H9 (cell line): Measurements from ENCODE around the gene KLF14. TPM values are rescaled to one million over a fixed set of nuclear protein-coding genes. Genes with fewer than 3 reads are reported as not detected.

Source experiments
- DNase-seq: peaks from one replicate; pipeline ENCODE4 v3.0.0-alpha.2; 2017
- H2AFZ ChIP-seq: one replicate; pipeline ENCODE4 v1.6.1; 2013; ENCODE audit warnings: mild to moderate bottlenecking, low read length, control low read depth, moderate library complexity
- H2AK5ac ChIP-seq: 2 replicates; pipeline ENCODE4 v1.6.1; 2013; ENCODE audit warnings: low read length, control low read depth, mixed read lengths; ENCODE audit not compliant: insufficient read length
- H2BK120ac ChIP-seq: one replicate; pipeline ENCODE4 v1.6.1; 2013; ENCODE audit warnings: low read depth, mild to moderate bottlenecking, low read length, control low read depth, inconsistent platforms; ENCODE audit not compliant: poor library complexity, severe bottlenecking
- H2BK12ac ChIP-seq: 2 replicates; pipeline ENCODE4 v1.6.1; 2013; ENCODE audit warnings: low read length, control low read depth, mixed read lengths, low read depth; ENCODE audit not compliant: insufficient read length
- H2BK15ac ChIP-seq: 2 replicates; pipeline ENCODE4 v1.6.1; 2013; ENCODE audit warnings: low read depth, low read length, control low read depth
- H2BK20ac ChIP-seq: one replicate; pipeline ENCODE4 v1.6.1; 2013; ENCODE audit warnings: low read depth, mild to moderate bottlenecking, low read length, control low read depth, inconsistent platforms; ENCODE audit not compliant: poor library complexity, severe bottlenecking
- H2BK5ac ChIP-seq: 2 replicates; pipeline ENCODE4 v1.6.1; 2013; ENCODE audit warnings: low read length, control low read depth, mixed read lengths; ENCODE audit not compliant: insufficient read length
- H3K14ac ChIP-seq: 2 replicates; pipeline ENCODE4 v1.6.1; 2013; ENCODE audit warnings: low read length, control low read depth; ENCODE audit not compliant: insufficient read depth
- H3K18ac ChIP-seq: 2 replicates; pipeline ENCODE4 v1.6.1; 2013; ENCODE audit warnings: low read depth, mild to moderate bottlenecking, mixed read lengths, low read length, control low read depth; ENCODE audit not compliant: insufficient read length
- H3K23ac ChIP-seq: 2 replicates; pipeline ENCODE4 v1.6.1; 2013; ENCODE audit warnings: low read length, control low read depth, mixed read lengths, low read depth; ENCODE audit not compliant: insufficient read length
- H3K23me2 ChIP-seq: 2 replicates; pipeline ENCODE4 v1.6.1; 2013; ENCODE audit warnings: low read depth, mild to moderate bottlenecking, mixed read lengths, low read length, control low read depth; ENCODE audit not compliant: insufficient read length, poor library complexity, severe bottlenecking
- H3K27ac ChIP-seq: 2 replicates; pipeline ENCODE4 v1.5.1; 2013; ENCODE audit warnings: low read length, control low read depth, mixed read lengths, low read depth; ENCODE audit not compliant: insufficient read length
- H3K27me3 ChIP-seq: 2 replicates; pipeline ENCODE4 v1.6.1; 2013; ENCODE audit warnings: low read length, control low read depth, inconsistent platforms; ENCODE audit not compliant: insufficient read depth
- H3K4ac ChIP-seq: 2 replicates; pipeline ENCODE4 v1.6.1; 2013; ENCODE audit warnings: low read depth, mild to moderate bottlenecking, control low read depth, inconsistent platforms, low read length, moderate library complexity
- H3K4me1 ChIP-seq: 2 replicates; pipeline ENCODE4 v1.6.1; 2013; ENCODE audit warnings: low read length, control low read depth, inconsistent platforms; ENCODE audit not compliant: insufficient read depth
- H3K4me2 ChIP-seq: 2 replicates; pipeline ENCODE4 v1.6.1; 2013; ENCODE audit warnings: low read length, control low read depth, mixed read lengths; ENCODE audit not compliant: insufficient read length, insufficient read depth
- H3K56ac ChIP-seq: 2 replicates; pipeline ENCODE4 v1.6.1; 2013; ENCODE audit warnings: low read depth, mild to moderate bottlenecking, mixed read lengths, low read length, control low read depth; ENCODE audit not compliant: insufficient read length
- H3K79me1 ChIP-seq: 2 replicates; pipeline ENCODE4 v1.6.1; 2013; ENCODE audit warnings: low read depth, mild to moderate bottlenecking, moderate library complexity, low read length, control low read depth, inconsistent platforms; ENCODE audit not compliant: insufficient read depth, poor library complexity, severe bottlenecking
- H3K79me2 ChIP-seq: 2 replicates; pipeline ENCODE4 v1.6.1; 2013; ENCODE audit warnings: low read length, control low read depth, inconsistent platforms; ENCODE audit not compliant: insufficient read depth
- H3K9ac ChIP-seq: 2 replicates; pipeline ENCODE4 v1.6.1; 2013; ENCODE audit warnings: low read length, control low read depth, mixed read lengths; ENCODE audit not compliant: insufficient read length; ENCODE audit errors: extremely low read depth
- H3K9me3 ChIP-seq: one replicate; pipeline ENCODE4 v1.6.1; 2013; ENCODE audit warnings: low read depth, low read length, inconsistent platforms; ENCODE audit not compliant: control insufficient read depth
- H3T11ph ChIP-seq: one replicate; pipeline ENCODE4 v1.6.1; 2013; ENCODE audit warnings: mild to moderate bottlenecking, low read length, control low read depth, inconsistent platforms
- H4K20me1 ChIP-seq: one replicate; pipeline ENCODE4 v1.6.1; 2013; ENCODE audit not compliant: control insufficient read depth, insufficient read length, insufficient read depth
- H4K5ac ChIP-seq: 2 replicates; pipeline ENCODE4 v1.6.1; 2013; ENCODE audit warnings: low read depth, mild to moderate bottlenecking, mixed read lengths, low read length, control low read depth; ENCODE audit not compliant: insufficient read length
- H4K8ac ChIP-seq: replicated peaks from 2 replicates; pipeline ENCODE4 v1.6.1; 2013; ENCODE audit warnings: low read length, control low read depth, mixed read lengths, low read depth; ENCODE audit not compliant: insufficient read length
- H4K91ac ChIP-seq: 2 replicates; pipeline ENCODE4 v1.6.1; 2013; ENCODE audit warnings: low read depth, mild to moderate bottlenecking, moderate library complexity, mixed read lengths, low read length, control low read depth; ENCODE audit not compliant: insufficient read length
- H3K27ac Mint-ChIP-seq, 3 experiments: 2 replicates in 2 of 3; 3 replicates in 1 of 3; pipeline ENCODE4 v1.8.0; 2020 to 2021; ENCODE audit warnings: mixed read lengths in 3 of 3, mild to moderate bottlenecking in 1 of 3, moderate library complexity in 1 of 3
- H3K27me3 Mint-ChIP-seq: 2 replicates; pipeline ENCODE4 v1.8.0; 2021; ENCODE audit warnings: low read depth, mild to moderate bottlenecking, moderate library complexity, mixed read lengths
- H3K36me3 Mint-ChIP-seq, 3 experiments: 2 replicates in 2 of 3; 3 replicates in 1 of 3; pipeline ENCODE4 v1.8.0; 2020 to 2021; ENCODE audit warnings: low read depth in 3 of 3, mixed read lengths in 3 of 3; ENCODE audit not compliant: insufficient read depth in 1 of 3
- H3K4me1 Mint-ChIP-seq, 2 experiments: 2 replicates each; pipeline ENCODE4 v1.8.0; 2020; ENCODE audit warnings: mixed read lengths in 2 of 2
- H3K4me3 Mint-ChIP-seq, 2 experiments: 2 replicates in 1 of 2; 3 replicates in 1 of 2; pipeline ENCODE4 v1.8.0; 2020 to 2021; ENCODE audit warnings: mild to moderate bottlenecking in 2 of 2, mixed read lengths in 2 of 2, moderate library complexity in 1 of 2
- H3K9me3 Mint-ChIP-seq, 2 experiments: 2 replicates in 1 of 2; 3 replicates in 1 of 2; pipeline ENCODE4 v1.8.0; 2020; ENCODE audit warnings: mild to moderate bottlenecking in 2 of 2, mixed read lengths in 2 of 2, moderate library complexity in 1 of 2
- WGBS: extraction: QIAGEN DNeasy Blood & Tissue Kit; methylation state at CpG from one replicate; pipeline ENCODE4 v1.1.7; 2013; ENCODE audit warnings: missing lambda C conversion rate, low lambda C conversion rate, mixed read lengths; ENCODE audit not compliant: insufficient read length; ENCODE audit errors: extremely low coverage; 5-methylcytosine and 5-hydroxymethylcytosine counted together
- total RNA-seq: library from RNA; stranded (reverse); gene quantifications from 2 replicates; pipeline ENCODE4 v1.2.1, GENCODE V29; 2021
- TF ChIP-seq, protein P1 (sequence below): fragments of 200-600 bp; sonication (generic); conservative IDR thresholded peaks from 3 replicates; pipeline ENCODE4 v1.8.0; 2021; ENCODE audit warnings: antibody characterized with exemption, mild to moderate bottlenecking

The KLF14 gene
- total RNA-seq, 1 experiment from 2014 or later, result not detected

DNA sequence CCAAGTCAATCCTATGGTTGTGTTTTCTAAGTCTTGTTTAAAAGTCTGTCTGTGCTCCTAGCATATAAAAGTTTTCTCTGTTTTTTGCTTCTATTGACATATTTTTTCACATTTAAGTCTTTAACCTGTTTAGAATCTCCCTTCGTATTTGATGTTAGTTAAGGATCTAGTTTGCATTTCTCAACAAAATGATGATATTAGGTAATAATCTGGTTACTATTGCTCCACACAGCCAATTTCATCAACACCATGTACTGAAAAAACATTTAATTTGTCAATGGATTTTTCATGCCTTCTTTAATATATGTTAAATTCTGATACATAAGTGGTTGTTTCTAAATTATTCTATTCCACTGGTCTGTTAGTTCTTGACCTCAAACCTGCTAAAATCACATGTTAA, 30.2 kb downstream of the KLF14 start:
- Mint-ChIP-seq H3K4me1 (no peaks in the 10 kb centered on the region), H3K27ac (no peak overlapping the region), H3K27me3 (no peaks in the 10 kb centered on the region), H3K9me3 (peaks cover 7 to 9% of the 10 kb centered on the region in 2 experiments), H3K4me3 (no peak overlapping the region), H3K36me3 (no peaks in the 10 kb centered on the region)
- WGBS, result no CpG with 5 or more reads among the region's 1 CpG
- Histone ChIP-seq H3K4ac (no peak overlapping the region), H3K23ac (no peak overlapping the region), H2AK5ac (no peak overlapping the region), H3K79me1 (no peaks in the 10 kb centered on the region), H2BK5ac (no peak overlapping the region), H4K8ac (no peak overlapping the region), H4K5ac (no peak overlapping the region), H3K4me2 (no peak overlapping the region), H3K18ac (no peak overlapping the region), H3K79me2 (no peaks in the 10 kb centered on the region), H2AFZ (no peak overlapping the region), H2BK120ac (no peak overlapping the region), H3K9me3 (no peaks in the 10 kb centered on the region), H3K27me3 (no peaks in the 10 kb centered on the region), H4K20me1 (no peaks in the 10 kb centered on the region), H2BK12ac (no peak overlapping the region), H3K56ac (no peak overlapping the region), H3K4me1 (no peaks in the 10 kb centered on the region), H3K14ac (no peak overlapping the region), H3T11ph (no peak overlapping the region), H3K23me2 (no peaks in the 10 kb centered on the region), H3K27ac (no peak overlapping the region), H2BK20ac (no peak overlapping the region), H2BK15ac (no peak overlapping the region), H4K91ac (no peak overlapping the region), H3K9ac (no peak overlapping the region)
- TF ChIP-seq, protein P1, sequence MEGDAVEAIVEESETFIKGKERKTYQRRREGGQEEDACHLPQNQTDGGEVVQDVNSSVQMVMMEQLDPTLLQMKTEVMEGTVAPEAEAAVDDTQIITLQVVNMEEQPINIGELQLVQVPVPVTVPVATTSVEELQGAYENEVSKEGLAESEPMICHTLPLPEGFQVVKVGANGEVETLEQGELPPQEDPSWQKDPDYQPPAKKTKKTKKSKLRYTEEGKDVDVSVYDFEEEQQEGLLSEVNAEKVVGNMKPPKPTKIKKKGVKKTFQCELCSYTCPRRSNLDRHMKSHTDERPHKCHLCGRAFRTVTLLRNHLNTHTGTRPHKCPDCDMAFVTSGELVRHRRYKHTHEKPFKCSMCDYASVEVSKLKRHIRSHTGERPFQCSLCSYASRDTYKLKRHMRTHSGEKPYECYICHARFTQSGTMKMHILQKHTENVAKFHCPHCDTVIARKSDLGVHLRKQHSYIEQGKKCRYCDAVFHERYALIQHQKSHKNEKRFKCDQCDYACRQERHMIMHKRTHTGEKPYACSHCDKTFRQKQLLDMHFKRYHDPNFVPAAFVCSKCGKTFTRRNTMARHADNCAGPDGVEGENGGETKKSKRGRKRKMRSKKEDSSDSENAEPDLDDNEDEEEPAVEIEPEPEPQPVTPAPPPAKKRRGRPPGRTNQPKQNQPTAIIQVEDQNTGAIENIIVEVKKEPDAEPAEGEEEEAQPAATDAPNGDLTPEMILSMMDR, result no peak
- DNase-seq, result no peak
